Measurements from ENCODE around the gene ACTMAP. TPM values are rescaled to one million over a fixed set of nuclear protein-coding genes. Genes with fewer than 3 reads are reported as not detected.

Gene ACTMAP
- total RNA-seq, 2 experiments from 2014 or later, result 3.9 to 5.7 TPM

DNA sequence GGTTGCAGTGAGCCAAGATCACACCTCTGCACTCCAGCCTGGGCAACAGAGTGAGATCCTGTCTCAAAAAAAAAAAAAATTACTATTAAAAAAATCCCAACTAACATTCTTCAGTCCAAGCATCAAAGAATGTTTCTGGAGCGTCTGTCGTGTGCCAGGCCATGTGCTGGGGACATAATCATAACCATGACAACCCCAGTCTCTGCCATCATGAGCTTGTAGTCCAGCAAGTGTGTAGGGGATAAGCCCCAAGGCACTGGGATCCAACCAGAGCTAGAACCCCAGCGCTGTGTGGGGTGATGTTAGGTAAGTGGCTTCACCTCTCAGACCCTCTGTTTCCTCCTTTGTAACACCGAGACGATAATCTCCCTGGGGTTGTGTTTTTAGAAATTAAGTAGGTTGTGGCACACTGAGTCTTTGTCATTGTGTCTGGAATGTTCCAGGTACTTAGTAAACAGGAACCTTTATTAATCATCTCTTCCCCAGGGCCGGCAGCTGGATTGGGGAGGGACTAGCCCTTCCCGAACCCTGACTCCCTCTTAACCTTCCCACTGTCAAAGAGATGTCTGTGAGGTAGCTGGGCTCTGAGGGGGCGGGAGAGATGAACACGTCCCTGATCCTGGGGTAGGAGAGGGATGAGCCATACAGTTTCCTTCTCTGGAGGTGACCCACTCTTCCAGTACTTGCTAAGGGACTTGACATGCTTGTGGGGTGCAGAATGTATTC, 28.2 kb downstream of the ACTMAP start:
- Mint-ChIP-seq H3K4me1 (ENCODE audit: low read depth) (peaks cover 41% of the 10 kb centered on the region), H3K9me3 (no peaks in the 10 kb centered on the region), H3K36me3 (ENCODE audit: low read depth) (peaks cover 49% of the 10 kb centered on the region), H3K4me3 (no peak overlapping the region), H3K27me3 (no peaks in the 10 kb centered on the region), H3K27ac (no peak overlapping the region)
- no peak for ATAC-seq (ENCODE audit: poor library complexity)
- ChIA-PET CTCF (interaction anchor here (0.8 to 0.9 kb wide), 2 partner anchors 59 to 85 kb away, joined by 3 to 4 read pairs; no protein-coding TSS in a partner anchor), POLR2A (interaction anchor here (1.7 kb wide), 1 partner anchor 29 kb away, joined by 9 read pairs; the partner anchor contains the start of genes ACTMAP and SNRPA)
- no peak overlapping the region for H3K4me3 ChIP-seq (ENCODE audit: low read length)
- TF ChIP-seq, protein P1, sequence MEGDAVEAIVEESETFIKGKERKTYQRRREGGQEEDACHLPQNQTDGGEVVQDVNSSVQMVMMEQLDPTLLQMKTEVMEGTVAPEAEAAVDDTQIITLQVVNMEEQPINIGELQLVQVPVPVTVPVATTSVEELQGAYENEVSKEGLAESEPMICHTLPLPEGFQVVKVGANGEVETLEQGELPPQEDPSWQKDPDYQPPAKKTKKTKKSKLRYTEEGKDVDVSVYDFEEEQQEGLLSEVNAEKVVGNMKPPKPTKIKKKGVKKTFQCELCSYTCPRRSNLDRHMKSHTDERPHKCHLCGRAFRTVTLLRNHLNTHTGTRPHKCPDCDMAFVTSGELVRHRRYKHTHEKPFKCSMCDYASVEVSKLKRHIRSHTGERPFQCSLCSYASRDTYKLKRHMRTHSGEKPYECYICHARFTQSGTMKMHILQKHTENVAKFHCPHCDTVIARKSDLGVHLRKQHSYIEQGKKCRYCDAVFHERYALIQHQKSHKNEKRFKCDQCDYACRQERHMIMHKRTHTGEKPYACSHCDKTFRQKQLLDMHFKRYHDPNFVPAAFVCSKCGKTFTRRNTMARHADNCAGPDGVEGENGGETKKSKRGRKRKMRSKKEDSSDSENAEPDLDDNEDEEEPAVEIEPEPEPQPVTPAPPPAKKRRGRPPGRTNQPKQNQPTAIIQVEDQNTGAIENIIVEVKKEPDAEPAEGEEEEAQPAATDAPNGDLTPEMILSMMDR (IDR thresholded peaks at IDR 0.05), result no peak
- H3K27me3 ChIP-seq (ENCODE audit: control insufficient read depth in 1 of 2, insufficient read depth in 2 of 2, low read length in 2 of 2), result no peaks in the 10 kb centered on the region
- no peak overlapping the region for H3K27ac ChIP-seq (ENCODE audit: low read depth in 1 of 2, low read length in 2 of 2)
- H3K9me3 ChIP-seq (ENCODE audit: control insufficient read depth in 1 of 2, insufficient read depth in 1 of 2, low read length in 2 of 2), result no peaks in the 10 kb centered on the region
- peaks cover 17% of the 10 kb centered on the region for H3K36me3 ChIP-seq (ENCODE audit: insufficient read depth, low read length)
- intact Hi-C loops (cut with DNase I, micrococcal nuclease), result no loop called here
- H3K4me1 ChIP-seq (ENCODE audit: insufficient read depth, low read length), result peaks cover 40% of the 10 kb centered on the region
- DNase-seq, result no peak

DNA sequence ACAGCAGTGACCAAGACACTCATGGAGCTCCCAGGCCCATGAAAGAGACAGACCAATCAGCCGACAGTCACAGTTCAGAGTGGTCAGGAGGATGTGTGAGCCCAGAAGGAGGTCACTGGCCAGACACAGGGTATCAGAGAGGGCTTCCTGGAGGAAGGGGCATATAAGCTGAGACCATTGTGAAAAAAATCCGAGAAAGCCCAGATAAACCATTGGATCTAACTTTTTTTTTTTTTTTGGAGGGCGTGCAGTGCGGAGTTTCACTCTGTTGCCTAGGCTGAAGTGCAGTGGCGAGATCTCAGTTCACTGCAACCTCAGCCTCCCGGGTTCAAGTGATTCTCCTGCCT, 29.2 kb downstream of the ACTMAP start:
- H3K4me1 ChIP-seq (ENCODE audit: insufficient read depth, low read length), result peaks cover 46% of the 10 kb centered on the region
- H3K36me3 ChIP-seq (ENCODE audit: insufficient read depth, low read length), result peaks cover 13% of the 10 kb centered on the region
- peak overlapping the region; percentile 67 for H3K4me3 Mint-ChIP-seq

DNA sequence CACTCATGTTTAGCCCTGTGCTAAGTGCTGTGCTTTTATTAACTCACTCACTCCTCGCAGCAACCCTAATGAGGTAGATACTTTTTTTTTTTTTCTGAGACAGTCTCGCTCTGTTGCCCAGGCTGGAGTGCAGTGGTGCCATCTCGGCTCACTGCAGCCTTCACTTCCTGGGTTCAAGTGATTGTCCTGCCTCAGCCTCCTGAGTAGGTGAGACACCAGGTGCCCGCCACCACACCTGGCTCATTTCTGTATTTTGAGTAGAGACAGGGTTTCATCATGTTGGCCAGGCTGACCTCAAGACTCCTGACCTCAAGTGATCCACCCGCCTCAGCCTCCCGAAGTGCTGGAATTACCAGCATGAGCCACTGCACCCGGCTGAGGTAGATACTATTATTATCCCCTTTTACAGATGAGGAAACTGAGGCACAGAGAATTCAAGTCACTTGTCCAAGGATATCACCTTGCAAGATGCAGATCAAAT, 30.8 kb downstream of the ACTMAP start:
- no peaks in the 10 kb centered on the region for H3K9me3 Mint-ChIP-seq
- CTCF ChIA-PET, result no interaction called here
- peaks cover 61% of the 10 kb centered on the region for H3K4me1 ChIP-seq (ENCODE audit: insufficient read depth, low read length)

More for the DNA sequence above, 29.2 kb downstream of the ACTMAP start:
- peaks cover 50% of the 10 kb centered on the region for H3K4me1 Mint-ChIP-seq (ENCODE audit: low read depth)
- H3K36me3 Mint-ChIP-seq (ENCODE audit: low read depth), result peaks cover 50% of the 10 kb centered on the region
- no peaks in the 10 kb centered on the region for H3K27me3 Mint-ChIP-seq
- no peaks in the 10 kb centered on the region for H3K9me3 Mint-ChIP-seq
- Histone ChIP-seq H3K4me3 (ENCODE audit: low read length) (no peak overlapping the region), H3K27me3 (ENCODE audit: control insufficient read depth in 1 of 2, insufficient read depth in 2 of 2, low read length in 2 of 2) (no peaks in the 10 kb centered on the region), H3K9me3 (ENCODE audit: control insufficient read depth in 1 of 2, insufficient read depth in 1 of 2, low read length in 2 of 2) (no peaks in the 10 kb centered on the region), H3K27ac (ENCODE audit: low read depth in 1 of 2, low read length in 2 of 2) (no peak overlapping the region)
- intact Hi-C loops (cut with DNase I, micrococcal nuclease), result no loop called here
- TF ChIP-seq, protein P1 (IDR thresholded peaks at IDR 0.05), result no peak
- ChIA-PET CTCF (no interaction called here), POLR2A (no interaction called here)
- ATAC-seq (ENCODE audit: poor library complexity) (no peak), DNase-seq (no peak)
- H3K27ac Mint-ChIP-seq, result peak overlapping the region; percentile 36

More for the DNA sequence above, 30.8 kb downstream of the ACTMAP start:
- POLR2A ChIA-PET, result interaction anchor here (0.6 to 1.0 kb wide), 2 partner anchors 15 to 56 kb away, joined by 3 to 4 read pairs; no protein-coding TSS in a partner anchor
- TF ChIP-seq, protein P1 (IDR thresholded peaks at IDR 0.05), result no peak
- H3K4me3 Mint-ChIP-seq, result peak overlapping the region; percentile 59
- no peak overlapping the region for H3K27ac Mint-ChIP-seq
- H3K27me3 Mint-ChIP-seq, result no peaks in the 10 kb centered on the region
- H3K9me3 ChIP-seq (ENCODE audit: control insufficient read depth in 1 of 2, insufficient read depth in 1 of 2, low read length in 2 of 2), result no peaks in the 10 kb centered on the region
- ATAC-seq (ENCODE audit: poor library complexity) (no peak), DNase-seq (no peak)
- peaks cover 66% of the 10 kb centered on the region for H3K4me1 Mint-ChIP-seq (ENCODE audit: low read depth)
- H3K4me3 ChIP-seq (ENCODE audit: low read length), result peak overlapping the region; percentile 89
- peaks cover 5% of the 10 kb centered on the region for H3K36me3 ChIP-seq (ENCODE audit: insufficient read depth, low read length)
- no peaks in the 10 kb centered on the region for H3K27me3 ChIP-seq (ENCODE audit: control insufficient read depth in 1 of 2, insufficient read depth in 2 of 2, low read length in 2 of 2)
- H3K36me3 Mint-ChIP-seq (ENCODE audit: low read depth), result peaks cover 52% of the 10 kb centered on the region
- no peak overlapping the region for H3K27ac ChIP-seq (ENCODE audit: low read depth in 1 of 2, low read length in 2 of 2)
- intact Hi-C loops (cut with DNase I, micrococcal nuclease), result loop anchor here (5.0 to 10.0 kb wide), 2 partner anchors 55 to 548 kb away; no protein-coding TSS in a partner anchor
